K562 (cell line): Measurements from ENCODE around the gene OPRM1. TPM values are rescaled to one million over a fixed set of nuclear protein-coding genes. Genes with fewer than 3 reads are reported as not detected.

Experiments used
- ATAC-seq: fragments of 200-7000 bp; cut with Tn5 transposase; 3 replicates; pipeline ENCODE4 v1.9.1; 2020; ENCODE audit warnings: moderate library complexity
- BruUV-seq: library from RNA; stranded (reverse); fragments of 400-500 nt; replicated peaks from 2 replicates; lab custom pipeline; 2021; lab: Mats Ljungman, UMichigan
- CTCF ChIA-PET: fragments of 300-600 bp; formaldehyde crosslinking; extraction: SDS; loops from one replicate; lab custom pipeline; 2021; ENCODE audit warnings: low intra/inter-chr PET ratio; lab: Yijun Ruan, JAX
- POLR2A ChIA-PET: fragments of 300-600, 350-650 bp; sonication (Branson Sonifier 250); formaldehyde crosslinking; extraction: SDS; loops from one replicate; lab custom pipeline; 2021; ENCODE audit warnings: antibody characterized with exemption, inconsistent platforms; lab: Yijun Ruan, JAX
- DNase-seq, 4 experiments: peaks; one replicate each; pipeline versions ENCODE4 v3.0.0 to v3.0.0-alpha.2; 2011 to 2018; ENCODE audit warnings: low spot score in 3 of 4, mixed read lengths in 3 of 4; ENCODE audit errors: extremely low read depth in 1 of 4
- FAIRE-seq: peaks from 2 replicates; lab custom pipeline; 2011; peaks lifted over from hg19 to GRCh38; lab: Jason Lieb, UNC
- H2AFZ ChIP-seq: 2 replicates; pipeline ENCODE4 v1.6.0; 2011; ENCODE audit warnings: low read depth, low read length, control low read depth, inconsistent platforms
- H3K27ac ChIP-seq: fragments of 200-600 bp; 3 replicates; pipeline ENCODE4 v1.8.0; 2011; ENCODE audit warnings: low read depth, mild to moderate bottlenecking, control low read depth, inconsistent platforms, low read length, moderate library complexity, mixed read lengths; ENCODE audit errors: extremely low read depth
- H3K27me3 ChIP-seq, 2 experiments: fragments of 300-600 bp in 1 of 2; 2 replicates in 1 of 2; 3 replicates in 1 of 2; pipeline versions ENCODE4 v1.6.0 to v1.8.0; 2011; ENCODE audit warnings: inconsistent platforms in 2 of 2, low read length in 2 of 2, mild to moderate bottlenecking in 1 of 2, mixed read lengths in 1 of 2, moderate library complexity in 1 of 2; ENCODE audit not compliant: control insufficient read depth in 2 of 2, insufficient read depth in 2 of 2
- H3K36me3 ChIP-seq: fragments of 300-600 bp; 3 replicates; pipeline ENCODE4 v1.8.0; 2011; ENCODE audit warnings: mild to moderate bottlenecking, low read length, inconsistent platforms; ENCODE audit not compliant: control insufficient read depth, insufficient read depth
- H3K4me1 ChIP-seq, 2 experiments: fragments of 200-600 bp in 1 of 2; replicated peaks in 1 of 2; 2 replicates in 1 of 2; 3 replicates in 1 of 2; pipeline versions ENCODE4 v1.5.1 to v1.8.0; 2011; ENCODE audit warnings: inconsistent platforms in 2 of 2, low read length in 2 of 2, mild to moderate bottlenecking in 1 of 2, mixed read lengths in 1 of 2, moderate library complexity in 1 of 2; ENCODE audit not compliant: control insufficient read depth in 2 of 2, insufficient read depth in 2 of 2
- H3K4me2 ChIP-seq: 2 replicates; pipeline ENCODE4 v1.6.1; 2011; ENCODE audit warnings: low read length, control low read depth, inconsistent platforms, mixed read lengths; ENCODE audit not compliant: insufficient read depth
- H3K4me3 ChIP-seq: fragments of 200-600 bp; sonication (generic), shearing (Covaris generic); 2 replicates; pipeline ENCODE4 v1.5.1; 2016; ENCODE audit warnings: control low read depth, inconsistent platforms
- H3K79me2 ChIP-seq: fragments of 200-600 bp; 3 replicates; pipeline ENCODE4 v1.8.0; 2011; ENCODE audit warnings: low read length, inconsistent platforms; ENCODE audit not compliant: control insufficient read depth, insufficient read depth
- H3K9ac ChIP-seq, 2 experiments: 2 replicates each; pipeline versions ENCODE4 v1.6.0 to v1.6.1; 2011; ENCODE audit warnings: low read depth in 2 of 2, low read length in 2 of 2, control low read depth in 1 of 2, inconsistent platforms in 1 of 2, mild to moderate bottlenecking in 1 of 2, mixed read lengths in 1 of 2; ENCODE audit not compliant: insufficient read depth in 1 of 2
- H3K9me1 ChIP-seq: one replicate; pipeline ENCODE4 v1.6.0; 2011; ENCODE audit warnings: inconsistent platforms, mild to moderate bottlenecking, low read length, moderate library complexity; ENCODE audit not compliant: control insufficient read depth, insufficient read depth
- H3K9me3 ChIP-seq: replicated peaks from 2 replicates; pipeline ENCODE4 v1.5.1; 2011; ENCODE audit warnings: low read depth, low read length, inconsistent platforms; ENCODE audit not compliant: control insufficient read depth, insufficient read depth
- H4K20me1 ChIP-seq: replicated peaks from 2 replicates; pipeline ENCODE4 v1.6.1; 2011; ENCODE audit warnings: low read length, inconsistent platforms, mixed read lengths; ENCODE audit not compliant: control insufficient read depth, insufficient read depth
- HMGXB4 ChIP-seq: sonication (generic); formaldehyde crosslinking; IDR thresholded peaks from 2 replicates; pipeline ENCODE4 v1.8.1; 2023; ENCODE audit warnings: mild to moderate bottlenecking, missing genetic modification reagents
- KAT7 ChIP-seq: sonication (generic); formaldehyde crosslinking; IDR thresholded peaks from 2 replicates; pipeline ENCODE4 v1.8.0; 2022; ENCODE audit warnings: missing genetic modification reagents, mild to moderate bottlenecking, borderline replicate concordance
- MECOM ChIP-seq: fragments of 250-450 bp; sonication (Bioruptor Pico); IDR thresholded peaks from 2 replicates; pipeline ENCODE4 v1.8.0; 2022; ENCODE audit warnings: inconsistent platforms
- MYBL2 ChIP-seq, 2 experiments: fragments of 450-650 bp in 1 of 2; sonication (generic) in 1 of 2; formaldehyde crosslinking in 1 of 2; IDR thresholded peaks; 2 replicates each; pipeline versions ENCODE4 v1.6.1 to v1.8.1; 2017 to 2022; ENCODE audit warnings: borderline replicate concordance in 1 of 2, inconsistent platforms in 1 of 2, low read depth in 1 of 2, mild to moderate bottlenecking in 1 of 2, missing genetic modification reagents in 1 of 2, moderate library complexity in 1 of 2
- NR0B1 ChIP-seq: fragments of 450-650 bp; IDR thresholded peaks from one replicate; pipeline ENCODE4 v1.6.1; 2018; ENCODE audit warnings: mild to moderate bottlenecking, moderate library complexity; ENCODE audit not compliant: partially characterized antibody
- SIN3B ChIP-seq: fragments of 450-650 bp; IDR thresholded peaks from 2 replicates; pipeline ENCODE4 v1.6.1; 2017; ENCODE audit warnings: low read depth, mild to moderate bottlenecking, moderate library complexity
- TAF15 ChIP-seq: fragments of 200-400 bp; formaldehyde crosslinking; IDR thresholded peaks from 2 replicates; pipeline ENCODE4 v1.6.1; 2017; ENCODE audit warnings: mild to moderate bottlenecking, low read depth, low read length, moderate library complexity
- WGBS: fragments of 100-300 bp; shearing (Covaris generic); methylation state at CpG from one replicate; pipeline ENCODE4 v1.1.6; 2016; ENCODE audit warnings: low coverage, mixed read lengths; ENCODE audit not compliant: insufficient coverage; ENCODE audit errors: missing lambda C conversion rate; 5-methylcytosine and 5-hydroxymethylcytosine counted together
- in situ Hi-C: fragments of 300-500 bp; cut with MboI; formaldehyde crosslinking; loops from 4 replicates; pipeline ENCODE4 v1.15.0; 2018; ENCODE audit warnings: inconsistent platforms, mixed read lengths
- intact Hi-C: fragments of 100-400 bp; cut with micrococcal nuclease; formaldehyde crosslinking; loops from 2 replicates; pipeline ENCODE4 v1.14.2; 2022
- polyA plus RNA-seq, 8 experiments: library from polyadenylated mRNA; depleted of rRNA in 4 of 8; stranded (reverse) in 5 of 8; unstranded in 3 of 8; fragments of >200 nt; fragmentation: Nextera tagmentation in 2 of 8; fragmentation: Illumina TruSeq in 1 of 8; extraction: Ambion mirVana in 2 of 8; extraction: Trizol in 1 of 8; gene quantifications; 2 replicates each; pipeline versions ENCODE4 v1.2.1 to v1.2.3, GENCODE V29; 2011 to 2014; ENCODE audit warnings: inconsistent platforms in 1 of 8, missing spikeins in 1 of 8
- total RNA-seq, 7 experiments: library from RNA; depleted of rRNA in 6 of 7; stranded (reverse); fragments of >200 nt in 6 of 7; fragmentation: Illumina TruSeq in 2 of 7; extraction: Trizol in 2 of 7; gene quantifications; 2 replicates each; pipeline versions ENCODE4 v1.2.1 to v1.2.3, GENCODE V29; 2011 to 2021; ENCODE audit warnings: low replicate concordance in 1 of 7

OPRM1 gene
- total and polyA plus RNA-seq, 9 of the 15 experiments (the other 6 are each of a cell fraction or from before 2014, with no cell fraction given) = not detected

GRCh38 chr6:154056536-154056935 lies 17.5 kb downstream of the OPRM1 start:
- no peak for ATAC-seq
- Histone ChIP-seq H3K9me1 (no peaks in the 10 kb centered on the region), H3K36me3 (no peaks in the 10 kb centered on the region), H3K79me2 (no peaks in the 10 kb centered on the region), H3K27me3 (no peaks in the 10 kb centered on the region), H3K9ac (no peak overlapping the region), H2AFZ (no peak overlapping the region), H4K20me1 (no peaks in the 10 kb centered on the region), H3K4me1 (no peaks in the 10 kb centered on the region), H3K9me3 (no peaks in the 10 kb centered on the region), H3K4me2 (no peak overlapping the region), H3K27ac (no peak overlapping the region), H3K4me3 (no peak overlapping the region)
- CTCF ChIA-PET = no interaction called here
- WGBS = 0% methylated on average over 5 of the region's 5 CpGs
- no TSS peak for BruUV-seq
- TF ChIP-seq NR0B1 (no peak), KAT7 (no peak), MECOM (CRISPR knock-in tag) (no peak), SIN3B (no peak), MYBL2 (IDR thresholded peaks at IDR 0.05; ENCODE audit: low read depth) (no peak), MYBL2 (CRISPR knock-in tag; IDR thresholded peaks at IDR 0.05; ENCODE audit: borderline replicate concordance) (no peak), TAF15 (no peak), HMGXB4 (no peak)
- DNase-seq = no peak
- in situ Hi-C loops (no loop called here), intact Hi-C loops (no loop called here)
- POLR2A ChIA-PET = no interaction called here
- FAIRE-seq = no peak
